ENCODE results near the gene LRRC26. TPM values are rescaled to one million over a fixed set of nuclear protein-coding genes. Genes with fewer than 3 reads are reported as not detected.

Gene LRRC26
- polyA plus RNA-seq, 3 donors = not detected

DNA sequence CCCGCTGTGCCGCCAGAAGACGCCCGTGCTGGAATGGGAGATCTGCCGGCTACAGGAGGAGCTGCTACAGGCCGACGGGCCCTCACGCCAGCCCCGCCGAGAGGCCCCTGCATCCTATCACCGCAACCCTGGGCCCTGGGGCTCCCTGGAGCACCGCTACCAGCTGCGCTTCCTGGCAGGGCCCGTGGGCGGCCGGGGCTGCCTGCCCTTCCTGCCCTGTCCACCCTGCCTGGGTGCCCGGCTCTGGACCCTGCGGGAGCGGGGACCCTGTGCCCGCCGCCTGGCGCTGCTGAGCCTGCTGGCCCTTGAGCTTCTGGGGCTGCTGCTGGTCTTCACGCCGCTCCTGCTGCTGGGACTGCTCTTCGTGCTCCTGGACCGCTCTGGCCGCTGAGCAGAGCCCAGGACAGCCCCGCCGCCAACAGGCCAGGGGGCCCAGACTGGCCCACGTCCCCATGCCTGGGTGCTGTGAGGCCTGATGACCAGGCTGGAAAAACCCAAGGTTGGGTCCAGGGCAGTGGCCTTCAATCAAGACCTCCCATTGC, 48.4 kb upstream of the LRRC26 start:
- intact Hi-C loops (cut with micrococcal nuclease) = no loop called here
- Mint-ChIP-seq H3K27me3 (ENCODE audit: low read depth in 3 of 3) (peaks cover 3 to 22% (median 14%) of the 10 kb centered on the region in 3 donors), H3K27ac (no peak overlapping the region), H3K9me3 (no peaks in the 10 kb centered on the region), H3K4me3 (no peak overlapping the region), H3K4me1 (peaks cover 10% of the 10 kb centered on the region), H3K36me3 (peaks cover 13 to 24% of the 10 kb centered on the region in 2 donors)
- Histone ChIP-seq H3K9ac (ENCODE audit: insufficient read depth, low read length, poor library complexity, severe bottlenecking) (no peak overlapping the region), H3K9me3 (replicated peaks in 1 of 2; ENCODE audit: control insufficient read depth in 1 of 2, insufficient read depth in 1 of 2, low read length in 2 of 2) (no peaks in the 10 kb centered on the region), H3K27me3 (ENCODE audit: control insufficient read depth in 2 of 2, insufficient read depth in 2 of 2, low read length in 2 of 2) (peaks cover 0 to 14% of the 10 kb centered on the region in 2 donors), H3K79me2 (ENCODE audit: insufficient read depth, low read length) (no peaks in the 10 kb centered on the region), H3K36me3 (replicated peaks in 1 of 2; ENCODE audit: control insufficient read depth in 1 of 2, insufficient read depth in 2 of 2, low read length in 2 of 2) (peaks cover 29 to 33% of the 10 kb centered on the region in 2 donors), H3K4me1 (ENCODE audit: control insufficient read depth in 1 of 2, insufficient read depth in 2 of 2, low read length in 2 of 2) (peaks cover 18 to 35% of the 10 kb centered on the region in 2 donors), H2AFZ (ENCODE audit: insufficient read depth, low read depth, low read length, poor library complexity, severe bottlenecking) (no peak overlapping the region), H3K27ac (ENCODE audit: low read depth in 1 of 2, low read length in 2 of 2) (peak overlapping the region in 1 of 2 donors; percentile 20), H4K20me1 (ENCODE audit: insufficient read depth, low read length) (no peaks in the 10 kb centered on the region), H3K4me3 (replicated peaks in 1 of 3; ENCODE audit: low read depth in 2 of 3, low read length in 3 of 3) (no peak overlapping the region), H3K4me2 (replicated peaks; ENCODE audit: extremely low read depth, low read length, poor library complexity, severe bottlenecking) (no peak overlapping the region)
- no peak for DNase-seq
- WGBS (ENCODE audit: insufficient coverage) = 93% methylated on average over 30 of the region's 30 CpGs
- no peak for TF ChIP-seq CTCF (IDR thresholded peaks at IDR 0.05)

DNA sequence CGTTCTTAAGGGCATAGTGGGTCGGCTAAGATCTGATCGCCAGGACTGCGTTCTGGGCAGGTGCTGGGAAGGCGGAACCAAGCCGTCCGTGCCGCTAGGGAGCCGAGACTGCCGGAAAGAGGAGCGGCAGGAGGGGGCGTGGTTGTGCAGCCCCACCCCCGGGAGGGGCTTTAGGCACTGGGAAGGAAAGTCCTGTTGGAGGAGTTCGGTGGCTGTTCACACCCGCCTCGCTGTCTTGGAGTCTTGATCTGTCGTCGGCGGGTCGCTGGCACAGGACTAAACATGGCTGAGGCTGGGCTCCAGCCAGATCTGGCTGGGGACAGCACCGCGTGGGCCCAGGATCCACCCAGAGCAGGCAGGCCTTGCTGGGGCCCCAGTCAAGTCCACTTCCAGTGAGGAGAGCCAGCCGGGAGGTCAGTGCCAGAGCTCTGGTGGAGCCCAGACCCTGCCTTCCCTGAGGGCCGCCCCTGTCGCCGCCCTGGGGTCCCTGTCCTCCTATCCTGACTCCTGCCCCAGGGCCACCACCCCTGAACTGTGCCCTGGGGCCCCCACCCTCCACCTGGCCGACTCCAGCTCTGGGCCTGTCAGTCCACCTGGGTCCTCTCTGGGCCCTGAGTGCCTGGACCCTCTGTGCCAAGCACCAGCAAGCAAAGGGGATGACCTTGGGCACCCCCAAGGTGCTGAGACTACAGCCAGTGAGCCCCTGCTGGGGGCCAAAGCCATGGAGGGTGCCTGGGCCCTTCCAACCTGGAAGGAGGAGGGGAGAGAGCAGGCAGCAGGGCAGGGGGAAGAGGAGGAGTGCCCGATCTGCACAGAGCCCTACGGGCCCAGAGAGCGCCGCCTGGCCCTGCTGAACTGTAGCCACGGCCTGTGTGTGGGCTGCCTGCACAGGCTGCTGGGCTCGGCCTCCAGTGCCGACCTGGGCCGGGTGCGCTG, 47.7 kb upstream of the LRRC26 start:
- H3K9me3 Mint-ChIP-seq = no peaks in the 10 kb centered on the region
- Histone ChIP-seq H3K4me2 (replicated peaks; ENCODE audit: extremely low read depth, low read length, poor library complexity, severe bottlenecking) (no peak overlapping the region), H3K4me3 (replicated peaks in 1 of 3; ENCODE audit: low read depth in 2 of 3, low read length in 3 of 3) (no peak overlapping the region), H4K20me1 (ENCODE audit: insufficient read depth, low read length) (no peaks in the 10 kb centered on the region), H3K9ac (ENCODE audit: insufficient read depth, low read length, poor library complexity, severe bottlenecking) (no peak overlapping the region), H3K27me3 (ENCODE audit: control insufficient read depth in 2 of 2, insufficient read depth in 2 of 2, low read length in 2 of 2) (peaks cover 0 to 14% of the 10 kb centered on the region in 2 donors), H2AFZ (ENCODE audit: insufficient read depth, low read depth, low read length, poor library complexity, severe bottlenecking) (no peak overlapping the region), H3K79me2 (ENCODE audit: insufficient read depth, low read length) (no peaks in the 10 kb centered on the region), H3K9me3 (replicated peaks in 1 of 2; ENCODE audit: control insufficient read depth in 1 of 2, insufficient read depth in 1 of 2, low read length in 2 of 2) (no peaks in the 10 kb centered on the region), H3K27ac (ENCODE audit: low read depth in 1 of 2, low read length in 2 of 2) (no peak overlapping the region), H3K36me3 (replicated peaks in 1 of 2; ENCODE audit: control insufficient read depth in 1 of 2, insufficient read depth in 2 of 2, low read length in 2 of 2) (peaks cover 30 to 33% of the 10 kb centered on the region in 2 donors), H3K4me1 (ENCODE audit: control insufficient read depth in 1 of 2, insufficient read depth in 2 of 2, low read length in 2 of 2) (peaks cover 11 to 29% of the 10 kb centered on the region in 2 donors)
- H3K4me1 Mint-ChIP-seq = peaks cover 5% of the 10 kb centered on the region
- peaks cover 3 to 18% (median 10%) of the 10 kb centered on the region in 3 donors for H3K27me3 Mint-ChIP-seq (ENCODE audit: low read depth in 3 of 3)
- intact Hi-C loops (cut with micrococcal nuclease) = no loop called here
- peak overlapping the region; percentile 19 to 35 for H3K4me3 Mint-ChIP-seq
- no peak for TF ChIP-seq CTCF (IDR thresholded peaks at IDR 0.05)
- 82% methylated on average over 33 of the region's 36 CpGs for WGBS (ENCODE audit: insufficient coverage)
- H3K36me3 Mint-ChIP-seq = peaks cover 16 to 28% of the 10 kb centered on the region in 2 donors
- no peak for DNase-seq
- peak overlapping the region in 1 of 7 donors; percentile 54 for H3K27ac Mint-ChIP-seq
